CD4-positive, alpha-beta T cell (primary cell): ENCODE measurements around the gene PDE8B. TPM values are rescaled to one million over a fixed set of nuclear protein-coding genes. Genes with fewer than 3 reads are reported as not detected.

ENCODE experiments used
- ATAC-seq: fragments of 200-7000 bp; cut with Tn5 transposase; one replicate; pipeline ENCODE4 v1.10.0; 2022; ENCODE audit warnings: mild to moderate bottlenecking; ENCODE audit not compliant: poor library complexity
- CTCF ChIA-PET: fragments of 350-600 bp; sonication (Branson Sonifier 250); formaldehyde crosslinking; loops from one replicate; lab custom pipeline; 2021; ENCODE audit warnings: antibody characterized with exemption, inconsistent platforms; lab: Charles Lee
- POLR2A ChIA-PET: fragments of 350-600 bp; sonication (Branson Sonifier 250); formaldehyde crosslinking; loops from one replicate; lab custom pipeline; 2021; ENCODE audit warnings: antibody characterized with exemption, inconsistent platforms; lab: Charles Lee
- DNase-seq, 14 experiments: peaks; one replicate each; pipeline ENCODE4 v3.0.0-alpha.2; 2013 to 2020; ENCODE audit warnings: mixed read lengths in 2 of 14
- H3K27ac ChIP-seq, 2 donors: one replicate each; pipeline versions ENCODE4 v1.5.1 to v1.7.0; 2013; ENCODE audit warnings: low read length in 2 of 2, low read depth in 1 of 2, mild to moderate bottlenecking in 1 of 2
- H3K27me3 ChIP-seq, 2 experiments: 1 replicate in 1 of 2; 2 replicates in 1 of 2; pipeline versions ENCODE4 v1.6.1 to v1.7.0; 2013; ENCODE audit warnings: low read length in 2 of 2, control low read depth in 1 of 2, mild to moderate bottlenecking in 1 of 2, moderate library complexity in 1 of 2; ENCODE audit not compliant: insufficient read depth in 2 of 2, control insufficient read depth in 1 of 2
- H3K36me3 ChIP-seq: one replicate; pipeline ENCODE4 v1.6.1; 2013; ENCODE audit warnings: low read length, control low read depth; ENCODE audit not compliant: insufficient read depth
- H3K4me1 ChIP-seq: one replicate; pipeline ENCODE4 v1.6.1; 2013; ENCODE audit warnings: low read length, control low read depth; ENCODE audit not compliant: insufficient read depth
- H3K4me3 ChIP-seq: one replicate; pipeline ENCODE4 v1.5.1; 2013; ENCODE audit warnings: mild to moderate bottlenecking, low read length, moderate library complexity
- H3K9me3 ChIP-seq, 2 experiments: 1 replicate in 1 of 2; 2 replicates in 1 of 2; pipeline versions ENCODE4 v1.6.1 to v1.7.0; 2013; ENCODE audit warnings: low read length in 2 of 2, mild to moderate bottlenecking in 2 of 2, control low read depth in 1 of 2, moderate library complexity in 1 of 2; ENCODE audit not compliant: control insufficient read depth in 1 of 2, insufficient read depth in 1 of 2
- H3K27ac Mint-ChIP-seq: one replicate; pipeline ENCODE4 v1.8.0; 2020; ENCODE audit warnings: mixed read lengths
- H3K27me3 Mint-ChIP-seq: one replicate; pipeline ENCODE4 v1.8.0; 2021; ENCODE audit warnings: mixed read lengths
- H3K36me3 Mint-ChIP-seq: one replicate; pipeline ENCODE4 v1.8.0; 2021; ENCODE audit warnings: low read depth, mixed read lengths
- H3K4me1 Mint-ChIP-seq: one replicate; pipeline ENCODE4 v1.8.0; 2021; ENCODE audit warnings: low read depth, mixed read lengths
- H3K4me3 Mint-ChIP-seq: one replicate; pipeline ENCODE4 v1.8.0; 2020; ENCODE audit warnings: mild to moderate bottlenecking, mixed read lengths
- H3K9me3 Mint-ChIP-seq: one replicate; pipeline ENCODE4 v1.8.0; 2020; ENCODE audit warnings: mixed read lengths
- CTCF ChIP-seq: fragments of 200-600 bp; IDR thresholded peaks from one replicate; pipeline ENCODE4 v1.8.0; 2022; ENCODE audit warnings: antibody characterized with exemption, mild to moderate bottlenecking
- intact Hi-C, 2 experiments: fragments of 100-400 bp; cut with DNase I in 1 of 2; cut with micrococcal nuclease in 1 of 2; formaldehyde crosslinking; loops; one replicate each; pipeline versions ENCODE4 v1.15.1 to v1.9.0; 2023 to 2025; cut with DNase I, micrococcal nuclease
- total RNA-seq, 174 experiments: library from RNA in 2 of 174; stranded (reverse) in 2 of 174; gene quantifications; one replicate each; pipeline ENCODE4 v1.2.3 and lab custom pipeline; 2021 to 2026

The PDE8B gene
- total RNA-seq, 2 experiments from 2014 or later, result 0.22 to 0.27 TPM

DNA sequence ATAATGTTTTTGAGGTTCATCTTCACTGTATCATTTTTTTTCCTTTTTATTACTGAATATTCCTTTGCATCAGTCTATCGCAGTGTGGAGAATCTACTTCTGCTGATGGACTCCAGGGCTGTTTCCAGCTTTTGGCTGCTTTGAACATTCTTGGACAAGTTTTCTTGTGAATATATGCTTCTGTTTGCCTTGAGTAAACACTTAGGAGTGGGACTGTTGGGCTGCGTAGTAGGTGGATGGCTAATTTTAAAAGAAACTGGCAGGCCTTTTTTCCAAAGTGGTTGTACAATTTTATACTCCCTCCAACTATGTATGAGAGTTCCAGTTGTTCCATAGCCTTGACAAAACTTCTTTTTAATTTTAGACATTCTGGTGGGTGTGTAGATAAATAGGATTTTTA, 179.3 kb downstream of the PDE8B start:
- no peaks in the 10 kb centered on the region for H3K36me3 Mint-ChIP-seq
- CTCF ChIA-PET, result no interaction called here
- no peaks in the 10 kb centered on the region for H3K4me1 Mint-ChIP-seq
- H3K27me3 Mint-ChIP-seq, result no peaks in the 10 kb centered on the region
- no peak for TF ChIP-seq CTCF
- no peak for DNase-seq
- H3K9me3 Mint-ChIP-seq, result no peaks in the 10 kb centered on the region
- Histone ChIP-seq H3K4me3 (no peak overlapping the region), H3K9me3 (no peaks in the 10 kb centered on the region), H3K4me1 (no peaks in the 10 kb centered on the region), H3K27me3 (peaks cover 0 to 3% of the 10 kb centered on the region in 2 experiments), H3K36me3 (no peaks in the 10 kb centered on the region), H3K27ac (no peak overlapping the region)
- H3K4me3 Mint-ChIP-seq, result no peak overlapping the region
- H3K27ac Mint-ChIP-seq, result no peak overlapping the region
- intact Hi-C loops, result loop anchor here in 1 of 2 experiments (5.0 kb wide), 1 partner anchor 42 kb away; no protein-coding TSS in a partner anchor
- POLR2A ChIA-PET, result no interaction called here
- ATAC-seq, result no peak

GRCh38 chr5:77390221-77390620, 179.7 kb downstream of the PDE8B start:
- CTCF ChIA-PET, result no interaction called here
- Mint-ChIP-seq H3K4me3 (no peak overlapping the region), H3K9me3 (no peaks in the 10 kb centered on the region)

GRCh38 chr5:77390795-77391194, 180.3 kb downstream of the PDE8B start:
- no peaks in the 10 kb centered on the region for H3K27me3 Mint-ChIP-seq
- CTCF ChIA-PET, result no interaction called here
- ATAC-seq, result no peak
- no peaks in the 10 kb centered on the region for H3K36me3 Mint-ChIP-seq
- Histone ChIP-seq H3K27me3 (peaks cover 0 to 3% of the 10 kb centered on the region in 2 experiments), H3K4me1 (no peaks in the 10 kb centered on the region), H3K9me3 (no peaks in the 10 kb centered on the region), H3K36me3 (no peaks in the 10 kb centered on the region), H3K27ac (no peak overlapping the region), H3K4me3 (no peak overlapping the region)
- H3K9me3 Mint-ChIP-seq, result no peaks in the 10 kb centered on the region
- intact Hi-C loops, result no loop called here
- DNase-seq, result no peak
- H3K4me1 Mint-ChIP-seq, result no peaks in the 10 kb centered on the region
- H3K27ac Mint-ChIP-seq, result no peak overlapping the region
- no peak overlapping the region for H3K4me3 Mint-ChIP-seq
- TF ChIP-seq CTCF, result no peak
- POLR2A ChIA-PET, result no interaction called here

More at GRCh38 chr5:77390221-77390620, 179.7 kb downstream of the PDE8B start:
- Mint-ChIP-seq H3K27ac (no peak overlapping the region), H3K27me3 (no peaks in the 10 kb centered on the region), H3K4me1 (no peaks in the 10 kb centered on the region), H3K36me3 (no peaks in the 10 kb centered on the region)
- Histone ChIP-seq H3K36me3 (no peaks in the 10 kb centered on the region), H3K9me3 (no peaks in the 10 kb centered on the region), H3K4me1 (no peaks in the 10 kb centered on the region), H3K27me3 (peaks cover 0 to 3% of the 10 kb centered on the region in 2 experiments), H3K4me3 (no peak overlapping the region), H3K27ac (no peak overlapping the region)
- ATAC-seq, result no peak
- DNase-seq, result no peak
- no peak for TF ChIP-seq CTCF
- intact Hi-C loops, result no loop called here
- POLR2A ChIA-PET, result no interaction called here
